Epithelial cell of esophagus (primary cell): ENCODE measurements around the gene DYSF.

Source experiments
- DNase-seq: peaks from one replicate; pipeline ENCODE4 v3.0.0; 2010; ENCODE audit warnings: low read depth
- H3K4me3 ChIP-seq: 2 replicates; pipeline ENCODE4 v1.5.1; 2011; ENCODE audit warnings: mild to moderate bottlenecking, low read length, control low read depth
- CTCF ChIP-seq: IDR thresholded peaks from 2 replicates; pipeline ENCODE4 v1.5.1; 2011; ENCODE audit warnings: low read depth, mild to moderate bottlenecking, low read length, control low read depth, inconsistent platforms; ENCODE audit not compliant: insufficient read depth; ENCODE audit errors: missing control alignments

The DYSF gene

GRCh38 chr2:71546275-71546638 lies 92.9 kb downstream of the DYSF start:
- H3K4me3 ChIP-seq, result no peak overlapping the region
- no peak for TF ChIP-seq CTCF
- DNase-seq, result no peak

GRCh38 chr2:71546777-71547281 lies 93.5 kb downstream of the DYSF start:
- H3K4me3 ChIP-seq, result no peak overlapping the region
- TF ChIP-seq CTCF, result no peak
- DNase-seq, result no peak

GRCh38 chr2:71547616-71548285 lies 94.4 kb downstream of the DYSF start:
- no peak for TF ChIP-seq CTCF
- H3K4me3 ChIP-seq, result no peak overlapping the region
- no peak for DNase-seq

- TF ChIP-seq CTCF, result peak; percentile 69
- DNase-seq, result peak; percentile 57
- no peak overlapping the region for H3K4me3 ChIP-seq
These were observed 95.5 kb downstream of the DYSF start for GRCh38 chr2:71548646-71549425.

GRCh38 chr2:71550801-71551630 lies 97.7 kb downstream of the DYSF start:
- TF ChIP-seq CTCF, result no peak
- DNase-seq, result no peak
- no peak overlapping the region for H3K4me3 ChIP-seq

GRCh38 chr2:71551631-71551915 lies 98.2 kb downstream of the DYSF start:
- no peak for DNase-seq
- H3K4me3 ChIP-seq, result no peak overlapping the region
- no peak for TF ChIP-seq CTCF
